Caco-2 (cell line): Measurements from ENCODE around the gene FAM168A. TPM values are rescaled to one million over a fixed set of nuclear protein-coding genes. Genes with fewer than 3 reads are reported as not detected.

Source experiments
- BruUV-seq: library from RNA; stranded (reverse); fragments of 400-500 nt; replicated peaks from 2 replicates; lab custom pipeline; 2021; lab: Mats Ljungman, UMichigan
- CTCF ChIA-PET: fragments of 300-600 bp; sonication (Branson Sonifier 250); formaldehyde crosslinking; loops from one replicate; lab custom pipeline; 2022; ENCODE audit warnings: antibody characterized with exemption; lab: Charles Lee
- POLR2A ChIA-PET: fragments of 300-600 bp; sonication (Branson Sonifier 250); formaldehyde crosslinking; loops from one replicate; lab custom pipeline; 2022; ENCODE audit warnings: antibody characterized with exemption; lab: Charles Lee
- DNase-seq, 2 experiments: peaks; one replicate each; pipeline versions ENCODE4 v3.0.0 to v3.0.0-alpha.2; 2020 to 2022
- H3K27me3 ChIP-seq: replicated peaks from 2 replicates; pipeline ENCODE4 v1.6.0; 2011; ENCODE audit warnings: low read length; ENCODE audit not compliant: control insufficient read depth, insufficient read depth
- H3K36me3 ChIP-seq: 2 replicates; pipeline ENCODE4 v1.5.1; 2011; ENCODE audit warnings: low read length; ENCODE audit not compliant: control insufficient read depth, insufficient read depth
- H3K4me1 ChIP-seq: fragments of 250-450 bp; sonication (Bioruptor Pico); 2 replicates; pipeline ENCODE4 v1.5.1; 2020; ENCODE audit warnings: mild to moderate bottlenecking
- H3K4me3 ChIP-seq: 2 replicates; pipeline ENCODE4 v1.5.1; 2011; ENCODE audit warnings: low read depth, mild to moderate bottlenecking, control low read depth, low read length
- H3K9me3 ChIP-seq: fragments of 250-450 bp; sonication (Bioruptor Pico); 2 replicates; pipeline ENCODE4 v1.5.1; 2020; ENCODE audit warnings: mild to moderate bottlenecking, moderate library complexity
- H3K27ac Mint-ChIP-seq: one replicate; pipeline ENCODE4 v1.8.0; 2022; ENCODE audit warnings: mixed read lengths; ENCODE audit not compliant: unreplicated experiment
- H3K27me3 Mint-ChIP-seq: one replicate; pipeline ENCODE4 v1.8.0; 2022; ENCODE audit warnings: mixed read lengths; ENCODE audit not compliant: insufficient read depth, unreplicated experiment
- H3K36me3 Mint-ChIP-seq: one replicate; pipeline ENCODE4 v1.8.0; 2022; ENCODE audit warnings: mild to moderate bottlenecking, mixed read lengths; ENCODE audit not compliant: insufficient read depth, unreplicated experiment
- H3K4me1 Mint-ChIP-seq: one replicate; pipeline ENCODE4 v1.8.0; 2022; ENCODE audit warnings: low read depth, mixed read lengths; ENCODE audit not compliant: unreplicated experiment
- H3K4me3 Mint-ChIP-seq: one replicate; pipeline ENCODE4 v1.8.0; 2022; ENCODE audit warnings: mild to moderate bottlenecking, moderate library complexity, mixed read lengths; ENCODE audit not compliant: unreplicated experiment
- H3K9me3 Mint-ChIP-seq: one replicate; pipeline ENCODE4 v1.8.0; 2022; ENCODE audit warnings: mixed read lengths; ENCODE audit not compliant: unreplicated experiment
- intact Hi-C: fragments of 100-400 bp; cut with micrococcal nuclease; formaldehyde crosslinking; loops from one replicate; pipeline ENCODE4 v1.10.0; 2022; ENCODE audit not compliant: unreplicated experiment
- total RNA-seq: library from RNA; stranded (reverse); gene quantifications from 2 replicates; pipeline ENCODE4 v1.2.3, GENCODE V29; 2022
- TF ChIP-seq, protein P1 (sequence below), 2 experiments: fragments of 200-600 bp in 1 of 2; IDR thresholded peaks; 1 replicate in 1 of 2; 2 replicates in 1 of 2; pipeline versions ENCODE4 v1.5.1 to v1.8.0; 2011 to 2022; ENCODE audit warnings: antibody characterized with exemption in 1 of 2, control low read depth in 1 of 2, inconsistent platforms in 1 of 2, low read depth in 1 of 2, low read length in 1 of 2, mild to moderate bottlenecking in 1 of 2, moderate library complexity in 1 of 2; ENCODE audit not compliant: insufficient read depth in 1 of 2, severe bottlenecking in 1 of 2, unreplicated experiment in 1 of 2

FAM168A gene
- total RNA-seq, 1 experiment from 2014 or later = 46.0 TPM

DNA sequence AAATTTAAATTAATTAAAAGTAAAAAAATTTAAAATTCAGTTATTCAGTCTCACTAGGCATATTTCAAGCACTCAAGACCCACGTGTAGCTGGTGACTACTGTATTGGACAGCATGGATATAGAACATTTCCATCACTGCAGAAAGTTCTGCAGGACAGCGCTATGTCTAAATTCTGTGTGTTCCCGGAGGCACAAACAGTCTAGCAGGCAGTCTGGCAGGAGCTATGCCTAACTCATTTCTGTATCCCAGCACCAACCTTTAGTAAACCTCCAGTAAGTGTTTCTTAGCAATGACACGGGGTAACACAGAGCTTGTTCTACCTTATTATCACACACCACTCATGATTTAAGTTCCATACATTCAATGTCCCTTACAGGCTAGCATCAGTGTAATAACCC is 48.5 kb downstream of the FAM168A start:
- Histone ChIP-seq H3K9me3 (no peaks in the 10 kb centered on the region), H3K4me3 (no peak overlapping the region), H3K4me1 (peaks cover 10% of the 10 kb centered on the region), H3K36me3 (no peaks in the 10 kb centered on the region), H3K27me3 (no peaks in the 10 kb centered on the region)
- Mint-ChIP-seq H3K4me3 (no peak overlapping the region), H3K27me3 (no peaks in the 10 kb centered on the region), H3K36me3 (no peaks in the 10 kb centered on the region), H3K27ac (no peak overlapping the region), H3K9me3 (no peaks in the 10 kb centered on the region), H3K4me1 (no peaks in the 10 kb centered on the region)
- BruUV-seq = no TSS peak
- POLR2A ChIA-PET = no interaction called here
- no peak for DNase-seq
- CTCF ChIA-PET = interaction anchor here (0.6 kb wide), 1 partner anchor 352 kb away, joined by 3 read pairs; no protein-coding TSS in a partner anchor
- TF ChIP-seq, protein P1, sequence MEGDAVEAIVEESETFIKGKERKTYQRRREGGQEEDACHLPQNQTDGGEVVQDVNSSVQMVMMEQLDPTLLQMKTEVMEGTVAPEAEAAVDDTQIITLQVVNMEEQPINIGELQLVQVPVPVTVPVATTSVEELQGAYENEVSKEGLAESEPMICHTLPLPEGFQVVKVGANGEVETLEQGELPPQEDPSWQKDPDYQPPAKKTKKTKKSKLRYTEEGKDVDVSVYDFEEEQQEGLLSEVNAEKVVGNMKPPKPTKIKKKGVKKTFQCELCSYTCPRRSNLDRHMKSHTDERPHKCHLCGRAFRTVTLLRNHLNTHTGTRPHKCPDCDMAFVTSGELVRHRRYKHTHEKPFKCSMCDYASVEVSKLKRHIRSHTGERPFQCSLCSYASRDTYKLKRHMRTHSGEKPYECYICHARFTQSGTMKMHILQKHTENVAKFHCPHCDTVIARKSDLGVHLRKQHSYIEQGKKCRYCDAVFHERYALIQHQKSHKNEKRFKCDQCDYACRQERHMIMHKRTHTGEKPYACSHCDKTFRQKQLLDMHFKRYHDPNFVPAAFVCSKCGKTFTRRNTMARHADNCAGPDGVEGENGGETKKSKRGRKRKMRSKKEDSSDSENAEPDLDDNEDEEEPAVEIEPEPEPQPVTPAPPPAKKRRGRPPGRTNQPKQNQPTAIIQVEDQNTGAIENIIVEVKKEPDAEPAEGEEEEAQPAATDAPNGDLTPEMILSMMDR (IDR thresholded peaks at IDR 0.05; ENCODE audit: insufficient read depth in 1 of 2, low read depth in 1 of 2, low read length in 1 of 2, severe bottlenecking in 1 of 2, unreplicated experiment in 1 of 2) = no peak
- intact Hi-C loops = no loop called here

- ChIA-PET POLR2A (no interaction called here), CTCF (interaction anchor here (0.6 kb wide), 1 partner anchor 198 kb away, joined by 3 read pairs; no protein-coding TSS in a partner anchor)
- H3K4me1 ChIP-seq = peaks cover 9% of the 10 kb centered on the region; the same call in 1 of the 2 replicates
- no peaks in the 10 kb centered on the region for H3K27me3 ChIP-seq
- H3K4me3 ChIP-seq = no peak overlapping the region
- intact Hi-C loops = no loop called here
- no peak for DNase-seq
- Mint-ChIP-seq H3K4me3 (no peak overlapping the region), H3K36me3 (no peaks in the 10 kb centered on the region), H3K4me1 (no peaks in the 10 kb centered on the region), H3K27me3 (no peaks in the 10 kb centered on the region), H3K27ac (no peak overlapping the region), H3K9me3 (no peaks in the 10 kb centered on the region)
- no peaks in the 10 kb centered on the region for H3K36me3 ChIP-seq
- no TSS peak for BruUV-seq
- TF ChIP-seq, protein P1 (IDR thresholded peaks at IDR 0.05; ENCODE audit: insufficient read depth in 1 of 2, low read depth in 1 of 2, low read length in 1 of 2, severe bottlenecking in 1 of 2, unreplicated experiment in 1 of 2) = no peak
- H3K9me3 ChIP-seq = no peaks in the 10 kb centered on the region
Measured at GRCh38 chr11:73547706-73548595, 50.0 kb downstream of the FAM168A start.

DNA sequence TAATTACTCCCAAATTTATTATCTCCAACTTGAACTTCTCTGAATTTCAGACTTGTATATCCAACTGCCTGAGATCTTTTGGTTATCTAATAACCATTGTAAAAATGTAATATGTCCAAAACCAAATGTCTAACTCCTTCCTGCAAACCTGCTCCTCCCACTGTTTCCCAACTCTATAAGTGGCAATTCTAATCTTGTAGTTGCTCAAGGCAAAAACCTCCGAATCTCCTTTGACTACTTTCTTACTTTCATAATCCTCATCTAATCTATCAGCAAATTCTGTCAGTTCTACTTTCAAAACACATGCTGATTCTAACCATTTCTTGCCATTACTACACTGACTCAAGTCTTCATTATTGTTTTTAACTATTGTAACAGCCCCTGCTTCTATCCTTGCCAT is 55.7 kb downstream of the FAM168A start:
- ChIA-PET CTCF (no interaction called here), POLR2A (no interaction called here)
- no peaks in the 10 kb centered on the region for H3K36me3 Mint-ChIP-seq
- H3K4me1 Mint-ChIP-seq = no peaks in the 10 kb centered on the region
- H3K27ac Mint-ChIP-seq = no peak overlapping the region
- H3K4me3 Mint-ChIP-seq = no peak overlapping the region
- Histone ChIP-seq H3K36me3 (no peaks in the 10 kb centered on the region), H3K4me3 (no peak overlapping the region), H3K27me3 (no peaks in the 10 kb centered on the region), H3K4me1 (no peaks in the 10 kb centered on the region), H3K9me3 (no peaks in the 10 kb centered on the region)
- intact Hi-C loops = no loop called here
- BruUV-seq = no TSS peak
- H3K9me3 Mint-ChIP-seq = no peaks in the 10 kb centered on the region
- TF ChIP-seq, protein P1 (IDR thresholded peaks at IDR 0.05; ENCODE audit: insufficient read depth in 1 of 2, low read depth in 1 of 2, low read length in 1 of 2, severe bottlenecking in 1 of 2, unreplicated experiment in 1 of 2) = no peak
- DNase-seq = no peak
- no peaks in the 10 kb centered on the region for H3K27me3 Mint-ChIP-seq
